Measurements from ENCODE around the gene ASB6. TPM values are rescaled to one million over a fixed set of nuclear protein-coding genes. Genes with fewer than 3 reads are reported as not detected.

The ASB6 gene
- total RNA-seq, 1 experiment from 2014 or later = 21.0 TPM

DNA sequence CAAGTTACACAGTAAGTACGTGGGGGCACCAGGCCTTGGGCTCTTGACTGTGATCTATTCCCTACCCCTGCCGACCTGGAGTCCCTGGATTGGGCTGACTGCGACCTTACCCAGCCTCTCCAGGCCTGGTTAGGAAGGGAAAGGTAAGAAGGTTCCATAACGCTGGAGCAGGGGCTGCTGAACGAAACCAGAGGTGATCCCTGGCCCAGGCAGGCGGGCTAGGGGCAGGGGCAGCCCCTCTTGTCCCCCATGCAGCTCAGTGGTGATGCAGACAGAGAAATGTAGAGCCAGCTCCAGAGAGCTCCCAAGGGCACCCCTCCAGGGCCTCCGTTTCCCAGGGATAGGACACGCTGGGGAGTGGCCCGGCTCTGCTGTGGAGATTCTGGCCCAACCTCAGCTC lies 37.6 kb upstream of the ASB6 start:
- Mint-ChIP-seq H3K27ac (no peak overlapping the region), H3K4me1 (peaks cover 7 to 29% of the 10 kb centered on the region in 2 experiments), H3K27me3 (ENCODE audit: low read depth) (peaks cover 8% of the 10 kb centered on the region), H3K4me3 (no peak overlapping the region), H3K36me3 (ENCODE audit: insufficient read depth in 1 of 3, low read depth in 3 of 3) (no peaks in the 10 kb centered on the region), H3K9me3 (no peaks in the 10 kb centered on the region)
- H2AK5ac ChIP-seq (ENCODE audit: insufficient read length, low read length) = no peak overlapping the region
- no peak overlapping the region for H2BK20ac ChIP-seq (ENCODE audit: low read depth, low read length, poor library complexity, severe bottlenecking)
- no peak overlapping the region for H3K27ac ChIP-seq (ENCODE audit: insufficient read length, low read depth, low read length)
- H3K27me3 ChIP-seq (ENCODE audit: insufficient read depth, low read length) = no peaks in the 10 kb centered on the region
- no peaks in the 10 kb centered on the region for H3K9me3 ChIP-seq (ENCODE audit: control insufficient read depth, low read depth, low read length)
- H2BK120ac ChIP-seq (ENCODE audit: low read depth, low read length, poor library complexity, severe bottlenecking) = no peak overlapping the region
- no peak overlapping the region for H4K8ac ChIP-seq (replicated peaks; ENCODE audit: insufficient read length, low read depth, low read length)
- H2BK15ac ChIP-seq (ENCODE audit: low read depth, low read length) = no peak overlapping the region
- no peak overlapping the region for H3K14ac ChIP-seq (ENCODE audit: insufficient read depth, low read length)
- H3K9ac ChIP-seq (ENCODE audit: extremely low read depth, insufficient read length, low read length) = no peak overlapping the region
- H4K20me1 ChIP-seq (ENCODE audit: control insufficient read depth, insufficient read depth, insufficient read length) = no peaks in the 10 kb centered on the region
- H3K18ac ChIP-seq (ENCODE audit: insufficient read length, low read depth, low read length) = no peak overlapping the region
- no peak overlapping the region for H3K56ac ChIP-seq (ENCODE audit: insufficient read length, low read depth, low read length)
- TF ChIP-seq CTCF (conservative IDR thresholded peaks at IDR 0.05) = no peak
- H2BK5ac ChIP-seq (ENCODE audit: insufficient read length, low read length) = no peak overlapping the region
- H2AFZ ChIP-seq (ENCODE audit: low read length) = no peak overlapping the region
- no peak overlapping the region for H3K4me2 ChIP-seq (ENCODE audit: insufficient read depth, insufficient read length, low read length)
- no peak overlapping the region for H2BK12ac ChIP-seq (ENCODE audit: insufficient read length, low read depth, low read length)
- WGBS (ENCODE audit: extremely low coverage, insufficient read length, low lambda C conversion rate) = no CpG with 5 or more reads among the region's 9 CpGs
- H3K23me2 ChIP-seq (ENCODE audit: insufficient read length, low read depth, low read length, poor library complexity, severe bottlenecking) = no peaks in the 10 kb centered on the region
- H3K4me1 ChIP-seq (ENCODE audit: insufficient read depth, low read length) = no peaks in the 10 kb centered on the region
- no peaks in the 10 kb centered on the region for H3K79me2 ChIP-seq (ENCODE audit: insufficient read depth, low read length)
- H4K5ac ChIP-seq (ENCODE audit: insufficient read length, low read depth, low read length) = no peak overlapping the region
- H4K91ac ChIP-seq (ENCODE audit: insufficient read length, low read depth, low read length) = no peak overlapping the region
- no peak overlapping the region for H3K4ac ChIP-seq (ENCODE audit: low read depth, low read length)
- no peak overlapping the region for H3K23ac ChIP-seq (ENCODE audit: insufficient read length, low read depth, low read length)
- H3T11ph ChIP-seq (ENCODE audit: low read length) = no peak overlapping the region
- DNase-seq = no peak
- H3K79me1 ChIP-seq (ENCODE audit: insufficient read depth, low read depth, low read length, poor library complexity, severe bottlenecking) = no peaks in the 10 kb centered on the region

Data from H9 (cell line).